ENCODE measurements around the gene GSTT2.
"Not testable (repeated sequence)": the region's sequence is repeated elsewhere in the genome, so short reads cannot be mapped to it uniquely, and the experiment has no call there.

Gene GSTT2

DNA sequence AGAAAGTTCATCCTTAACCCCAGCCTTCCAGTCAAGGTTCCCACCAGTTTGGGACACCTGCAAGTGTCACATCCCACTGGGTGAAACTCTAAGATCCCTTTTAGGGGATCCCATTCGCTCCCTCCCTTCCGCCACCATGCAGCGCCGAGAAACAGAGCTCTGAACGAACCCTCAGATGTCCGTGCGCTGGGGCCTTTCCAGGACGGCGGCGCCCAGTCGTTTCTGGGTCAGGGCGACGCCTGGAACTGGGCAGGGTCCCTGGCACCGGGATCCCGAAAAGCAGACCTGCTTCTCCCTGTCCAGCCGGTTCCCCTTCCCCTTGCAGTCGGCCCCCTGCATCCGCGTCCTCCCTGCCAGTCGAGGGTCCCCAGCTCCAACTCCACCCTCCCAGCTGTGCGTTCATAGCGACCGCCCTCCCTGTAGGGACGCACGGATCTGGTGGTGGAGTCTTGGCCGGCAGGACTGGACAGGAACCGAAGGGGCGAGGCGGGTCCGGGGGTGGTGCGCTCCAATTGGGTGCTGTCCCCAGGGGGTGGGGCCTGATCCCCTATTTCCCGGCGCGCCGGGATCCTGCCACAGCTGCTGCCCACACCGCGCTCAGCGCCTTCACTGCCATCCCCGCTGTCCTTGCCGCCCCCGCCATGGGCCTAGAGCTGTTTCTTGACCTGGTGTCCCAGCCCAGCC is at the start of gene GSTT2:
TSS of gene GSTT2 (plus strand) at position 578 of the 684 bp plus-strand sequence.
- CTCF ChIA-PET; POLR2A ChIA-PET; DNase-seq (ENCODE audit: extremely low spot score): not testable (repeated sequence)

DNA sequence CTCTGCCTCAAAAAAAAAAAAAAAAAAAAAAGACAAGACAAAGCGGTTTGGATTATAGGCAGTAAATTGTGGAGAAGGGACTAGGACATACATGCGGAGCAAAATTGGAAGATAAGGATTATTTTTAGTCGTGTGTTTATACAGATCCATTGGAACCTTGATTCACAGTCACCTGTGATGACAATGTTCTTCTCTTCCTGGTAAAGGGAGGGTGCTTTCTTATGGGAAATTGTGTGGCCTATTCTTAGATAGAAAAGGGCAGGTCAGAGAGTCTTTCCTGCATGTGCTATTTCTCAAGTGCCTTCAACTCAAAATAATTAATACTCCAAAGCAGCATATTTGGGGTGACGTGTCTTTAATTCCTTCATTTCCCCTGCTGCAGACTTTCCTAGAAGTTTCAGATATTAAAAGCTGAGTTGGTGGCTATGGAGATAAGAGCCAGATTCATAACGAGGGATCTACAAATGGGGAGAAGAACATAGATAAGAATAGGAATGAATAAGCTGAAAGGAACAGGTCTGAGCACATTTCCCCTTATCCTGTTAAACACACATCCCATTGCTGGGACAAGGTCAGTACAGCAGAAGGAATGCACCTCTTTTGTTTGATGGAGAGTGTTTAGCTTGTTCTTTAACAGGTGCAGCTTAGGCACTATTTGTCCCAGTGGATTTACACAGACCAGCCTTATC is 41.5 kb upstream of the GSTT2 start:
- DNase-seq (ENCODE audit: extremely low spot score) = no peak
- ChIA-PET POLR2A (interaction anchor here (1.4 kb wide), 1 partner anchor 44 kb away, joined by 6 read pairs; the partner anchor contains the start of gene MIF), CTCF (interaction anchor here (1.2 kb wide), 1 partner anchor 9 kb away, joined by 3 read pairs; no protein-coding TSS in a partner anchor)
- TF ChIP-seq NFRKB (IDR thresholded peaks at IDR 0.05) = no peak
- TF ChIP-seq ZNF384 (IDR thresholded peaks at IDR 0.05) = no peak
- TF ChIP-seq FOXA1 (IDR thresholded peaks at IDR 0.05) = no peak
- TF ChIP-seq SP1 (IDR thresholded peaks at IDR 0.05) = no peak
- TF ChIP-seq FOXM1 (IDR thresholded peaks at IDR 0.05; ENCODE audit: borderline replicate concordance) = no peak
- no peak for TF ChIP-seq L3MBTL2 (conservative IDR thresholded peaks at IDR 0.05)
- TF ChIP-seq FOXK2 (IDR thresholded peaks at IDR 0.05) = no peak
- TF ChIP-seq HDGF (IDR thresholded peaks at IDR 0.05; ENCODE audit: borderline replicate concordance) = no peak
- no peak for TF ChIP-seq ELF4 (IDR thresholded peaks at IDR 0.05)
- TF ChIP-seq BHLHE40 (IDR thresholded peaks at IDR 0.05; ENCODE audit: borderline replicate concordance) = no peak
- TF ChIP-seq CTBP1 (IDR thresholded peaks at IDR 0.05; ENCODE audit: borderline replicate concordance) = no peak

DNA sequence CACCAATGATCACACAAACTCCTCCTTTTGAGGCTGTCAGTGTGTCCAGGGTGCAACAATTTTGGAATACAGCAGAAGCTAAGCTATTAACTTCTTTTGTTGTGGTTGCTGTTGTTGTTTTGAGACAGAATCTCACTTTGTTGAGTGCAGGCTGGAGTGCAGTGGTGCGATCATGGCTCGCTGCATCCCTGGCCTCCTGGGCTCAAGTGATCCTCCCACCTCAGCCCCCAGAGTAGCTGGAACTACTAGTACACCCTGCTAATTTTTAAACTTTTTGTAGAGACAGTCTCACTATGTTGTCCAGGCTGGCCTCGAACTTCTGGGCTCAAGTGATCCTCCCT is 40.9 kb upstream of the GSTT2 start:
- no peak for DNase-seq (ENCODE audit: extremely low spot score)
- CTCF ChIA-PET = interaction anchor here (1.2 kb wide), 1 partner anchor 9 kb away, joined by 3 read pairs; no protein-coding TSS in a partner anchor
- TF ChIP-seq ARNT (IDR thresholded peaks at IDR 0.05) = no peak
- TF ChIP-seq TARDBP (IDR thresholded peaks at IDR 0.05) = no peak
- TF ChIP-seq BHLHE40 (IDR thresholded peaks at IDR 0.05; ENCODE audit: borderline replicate concordance) = no peak
- no peak for TF ChIP-seq SP1 (IDR thresholded peaks at IDR 0.05)
- no peak for TF ChIP-seq HDGF (IDR thresholded peaks at IDR 0.05; ENCODE audit: borderline replicate concordance)
- TF ChIP-seq ZNF384 (IDR thresholded peaks at IDR 0.05) = no peak
- no peak for TF ChIP-seq FOXM1 (IDR thresholded peaks at IDR 0.05; ENCODE audit: borderline replicate concordance)
- TF ChIP-seq L3MBTL2 (conservative IDR thresholded peaks at IDR 0.05) = no peak
- TF ChIP-seq FOXK2 (IDR thresholded peaks at IDR 0.05) = no peak
- POLR2A ChIA-PET = interaction anchor here (1.4 kb wide), 1 partner anchor 45 kb away, joined by 6 read pairs; the partner anchor contains the start of gene MIF

DNA sequence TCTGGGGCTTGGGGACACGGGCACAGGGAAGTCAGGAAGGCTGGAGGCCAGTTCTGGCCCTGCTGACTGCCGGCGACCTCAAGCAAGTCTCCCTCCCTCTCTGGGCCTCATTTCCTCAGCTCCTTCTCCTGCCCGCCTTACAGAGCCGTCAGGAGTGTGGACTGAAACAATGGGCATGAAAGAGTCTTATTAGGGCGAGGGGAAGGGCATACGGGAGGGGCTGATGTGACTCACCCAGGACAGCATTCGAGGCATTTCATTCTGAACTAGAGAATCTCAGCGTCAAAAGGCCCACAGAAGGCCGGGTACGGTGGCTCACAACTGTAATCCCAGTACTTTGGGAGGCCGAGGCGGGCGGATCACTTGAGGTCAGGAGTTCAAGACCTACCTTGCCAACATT is 39.8 kb upstream of the GSTT2 start:
- DNase-seq (ENCODE audit: extremely low spot score); CTCF ChIA-PET; POLR2A ChIA-PET: not testable (repeated sequence)

DNA sequence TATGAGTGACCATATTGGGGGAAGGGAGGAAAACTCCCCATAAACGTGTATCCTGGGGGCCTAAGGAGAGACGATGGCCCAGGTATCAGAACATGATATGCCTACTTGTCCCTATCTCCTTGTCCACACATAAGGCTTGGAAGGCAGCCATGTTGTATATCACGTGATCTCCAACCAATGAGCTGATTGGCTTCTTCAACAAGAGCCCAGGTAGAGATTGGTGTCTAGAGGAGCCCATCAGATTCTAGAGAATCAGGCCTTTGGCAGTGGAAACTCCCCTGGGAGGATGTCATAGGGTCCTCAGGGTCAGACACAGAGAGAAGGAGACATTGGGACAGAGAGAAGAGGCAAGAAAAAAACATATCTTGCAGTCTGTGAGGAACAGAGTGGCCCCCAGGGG is 32.5 kb upstream of the GSTT2 start:
- DNase-seq (ENCODE audit: extremely low spot score); CTCF ChIA-PET; POLR2A ChIA-PET: not testable (repeated sequence)

DNA sequence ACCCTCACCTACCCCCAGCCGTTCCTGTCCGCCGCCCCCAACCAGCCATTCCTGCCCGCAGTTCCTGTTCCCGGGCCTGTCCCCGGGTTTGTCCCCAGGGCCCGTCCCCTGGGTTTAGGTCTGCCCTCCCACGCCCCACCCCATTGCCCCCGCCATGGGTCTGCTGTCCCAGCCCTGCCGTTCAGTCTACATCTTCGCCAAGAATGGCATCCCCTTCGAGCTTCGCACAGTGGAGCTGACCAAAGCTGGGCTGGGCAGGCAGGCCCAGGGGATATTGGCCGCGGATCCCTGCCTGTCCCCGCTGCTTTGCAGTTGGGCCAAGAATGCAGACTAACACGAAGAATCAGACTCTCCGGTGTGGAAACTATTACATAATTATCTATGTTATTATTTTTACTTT is 30.2 kb upstream of the GSTT2 start:
- CTCF ChIA-PET; DNase-seq (ENCODE audit: extremely low spot score); POLR2A ChIA-PET: not testable (repeated sequence)

DNA sequence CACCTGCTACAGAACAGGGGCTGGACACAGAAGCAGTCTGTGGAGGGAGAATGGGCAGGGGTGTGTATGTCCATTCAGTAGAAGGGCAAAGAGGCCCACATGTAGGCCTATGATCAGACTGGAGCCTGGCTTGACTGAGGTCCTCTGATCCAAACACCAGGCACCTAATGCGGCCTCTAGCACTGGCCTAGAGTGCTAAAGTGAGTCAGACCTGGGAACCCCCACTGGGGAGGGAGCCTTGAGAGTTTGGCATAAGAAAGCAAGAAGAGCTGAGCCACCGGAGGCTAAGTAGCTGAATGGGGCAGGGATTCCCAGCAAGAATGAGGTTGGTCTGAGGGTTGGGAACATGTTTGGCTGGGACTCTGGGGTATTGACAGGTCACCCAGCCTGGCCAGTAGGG is 28.6 kb upstream of the GSTT2 start:
- POLR2A ChIA-PET; CTCF ChIA-PET; DNase-seq (ENCODE audit: extremely low spot score): not testable (repeated sequence)

DNA sequence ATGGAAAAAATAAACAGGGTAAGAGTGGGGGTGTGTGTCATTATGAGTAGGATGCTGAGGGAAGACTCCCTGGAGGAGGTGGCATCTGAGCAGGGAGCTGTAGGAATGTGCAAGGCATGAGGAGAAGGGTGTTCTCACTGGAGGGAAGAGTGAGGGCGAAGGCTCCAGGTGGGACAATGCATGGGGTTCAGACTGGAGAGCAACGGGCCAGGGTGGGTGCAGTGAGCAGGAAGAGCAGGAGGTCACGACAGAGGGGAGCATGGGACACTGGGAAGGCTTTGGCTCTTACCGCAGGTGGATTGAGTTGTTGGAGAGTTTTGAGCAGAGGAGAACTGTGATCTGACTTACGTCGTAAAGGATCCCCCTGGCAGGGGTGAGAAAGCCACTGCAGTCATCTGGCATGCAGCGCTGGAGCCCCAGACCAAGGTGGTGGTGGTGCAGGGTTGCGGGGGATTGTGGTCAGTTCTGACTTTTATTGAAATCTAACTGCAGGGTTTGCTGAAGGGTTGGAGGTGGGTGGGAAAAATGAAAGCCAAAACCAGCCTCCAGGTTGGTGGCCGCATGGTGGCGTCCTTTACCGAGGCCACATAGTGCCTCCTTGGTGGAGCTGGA is 27.0 kb upstream of the GSTT2 start:
- CTCF ChIA-PET; DNase-seq (ENCODE audit: extremely low spot score): not testable (repeated sequence)
- POLR2A ChIA-PET = interaction anchor here (1.0 kb wide), 1 partner anchor 59 kb away, joined by 3 read pairs; the partner anchor contains the start of gene MIF

DNA sequence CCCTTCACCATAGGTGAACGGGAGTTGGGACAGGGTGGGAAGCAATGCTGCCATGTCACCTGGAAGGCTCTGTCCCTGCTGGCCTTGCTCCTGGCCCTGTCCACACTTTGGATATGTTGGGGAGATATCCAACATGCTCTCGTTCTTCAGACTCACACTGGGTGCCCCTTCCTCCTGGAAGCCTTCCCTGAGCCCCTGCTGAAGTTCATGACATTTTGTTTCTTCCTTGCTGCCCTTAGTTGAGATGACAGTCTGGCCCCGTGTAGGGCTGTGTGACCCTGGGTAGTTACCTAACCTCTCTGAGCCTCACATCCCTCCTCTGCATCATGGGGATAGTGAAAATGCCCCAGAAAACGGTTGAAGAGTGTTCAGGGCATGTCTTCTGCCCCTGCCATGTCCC is 26.4 kb upstream of the GSTT2 start:
- POLR2A ChIA-PET = interaction anchor here (1.0 kb wide), 1 partner anchor 60 kb away, joined by 3 read pairs; the partner anchor contains the start of gene MIF
- DNase-seq (ENCODE audit: extremely low spot score); CTCF ChIA-PET: not testable (repeated sequence)

DNA sequence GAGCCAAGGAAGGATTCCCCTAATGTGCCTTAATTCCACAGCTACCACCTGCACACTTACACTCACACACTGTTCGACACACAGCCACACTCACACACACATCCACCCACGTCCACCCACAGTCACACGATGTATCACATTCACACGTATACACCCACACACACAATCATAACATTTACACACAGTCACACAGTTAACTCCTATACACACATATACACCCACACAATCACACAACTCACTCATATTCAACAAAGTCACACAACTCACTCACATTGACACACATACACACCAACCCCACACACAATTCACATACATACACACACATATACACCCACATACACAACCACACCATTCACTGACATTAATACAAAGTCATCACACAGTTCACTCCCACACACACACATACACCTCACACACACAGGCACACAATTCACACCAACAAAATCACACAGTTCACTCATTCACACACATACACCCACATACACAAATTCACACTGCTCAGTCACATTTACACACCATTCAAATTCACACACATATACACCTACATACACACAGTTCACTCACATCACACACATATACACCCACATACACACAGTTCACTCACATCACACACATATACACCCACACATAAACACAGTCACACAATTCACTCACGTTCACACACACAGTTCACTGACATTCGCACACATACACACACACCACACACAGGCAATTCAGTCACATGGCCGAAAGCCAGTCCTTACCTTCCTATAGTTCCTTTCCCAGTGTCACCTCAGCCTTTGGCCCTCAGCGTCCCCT is 25.5 kb upstream of the GSTT2 start:
- CTCF ChIA-PET; DNase-seq (ENCODE audit: extremely low spot score); POLR2A ChIA-PET: not testable (repeated sequence)

DNA sequence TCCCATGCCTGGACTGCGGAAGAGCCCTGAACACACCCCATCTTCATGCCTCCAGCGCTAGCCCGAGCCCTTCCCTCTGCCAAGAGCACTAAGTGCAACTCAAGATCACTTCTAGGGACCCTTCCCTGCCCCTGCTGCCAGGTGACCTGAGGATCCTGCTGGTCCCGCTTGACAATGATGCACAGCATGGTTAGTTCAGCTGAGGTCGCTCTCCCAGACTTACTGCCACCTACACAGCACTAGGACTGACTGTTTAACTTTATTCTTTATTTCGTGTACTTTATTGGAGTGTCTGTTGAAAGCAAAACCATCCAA is 25.0 kb upstream of the GSTT2 start:
- CTCF ChIA-PET; DNase-seq (ENCODE audit: extremely low spot score); POLR2A ChIA-PET: not testable (repeated sequence)

DNA sequence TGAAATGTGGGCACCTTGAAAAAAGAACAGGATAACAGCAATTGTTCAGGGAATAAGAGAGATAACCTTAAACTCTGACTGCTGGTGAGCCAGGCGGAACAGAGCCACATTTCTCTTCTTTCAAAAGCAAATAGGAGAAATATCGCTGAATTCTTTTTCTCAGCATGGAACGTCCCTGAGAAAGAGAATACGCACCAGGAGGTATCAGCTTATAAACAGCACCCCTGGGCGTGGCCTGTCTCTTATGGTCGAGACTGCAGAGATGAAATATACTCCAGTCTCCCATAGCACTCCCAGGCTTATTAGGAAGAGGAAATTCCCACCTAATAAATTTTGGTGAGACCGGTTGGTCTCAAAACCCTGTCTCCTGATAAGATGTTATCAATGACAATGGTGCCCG is 24.0 kb upstream of the GSTT2 start:
- POLR2A ChIA-PET = interaction anchor here (1.1 kb wide), 1 partner anchor 98 kb away, joined by 3 read pairs; the partner anchor contains the start of gene SLC2A11
- CTCF ChIA-PET = interaction anchor here (0.6 to 0.7 kb wide), 3 partner anchors 71 to 98 kb away, joined by 3 to 4 read pairs (median 3); partner anchors contain the start of gene SLC2A11
- not testable (repeated sequence) for DNase-seq (ENCODE audit: extremely low spot score)

DNA sequence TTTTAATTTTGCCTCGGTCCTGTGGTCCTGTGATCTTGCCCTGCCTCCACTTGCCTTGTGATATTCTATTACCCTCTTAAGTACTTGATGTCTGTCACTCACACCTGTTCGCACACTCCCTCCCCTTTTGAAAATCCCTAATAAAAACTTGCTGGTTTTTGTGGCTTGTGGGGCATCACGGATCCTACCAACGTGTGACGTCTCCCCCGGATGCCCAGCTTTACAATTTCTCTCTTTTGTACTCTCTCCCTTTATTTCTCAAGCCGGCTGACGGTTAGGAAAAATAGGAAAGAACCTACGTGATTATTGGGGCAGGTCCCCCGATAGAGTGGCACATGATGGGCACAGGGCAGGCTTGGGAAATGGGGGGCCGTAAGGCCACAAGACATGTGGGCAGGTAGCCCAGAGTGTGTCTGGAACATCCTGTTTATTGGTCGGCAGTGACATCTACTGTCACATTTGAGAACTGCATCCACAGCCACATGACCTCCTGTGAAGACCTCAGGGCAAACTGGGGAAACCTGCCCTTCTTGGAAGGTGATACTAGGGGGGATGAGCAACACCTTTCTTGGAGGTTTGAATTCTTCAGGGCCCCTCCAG is 23.5 kb upstream of the GSTT2 start:
- peak; percentile 71 for DNase-seq (ENCODE audit: extremely low spot score)
- POLR2A ChIA-PET = interaction anchor here (1.1 kb wide), 1 partner anchor 99 kb away, joined by 3 read pairs; the partner anchor contains the start of gene SLC2A11
- CTCF ChIA-PET = interaction anchor here (0.6 to 0.7 kb wide), 3 partner anchors 71 to 99 kb away, joined by 3 to 4 read pairs (median 3); partner anchors contain the start of gene SLC2A11

DNA sequence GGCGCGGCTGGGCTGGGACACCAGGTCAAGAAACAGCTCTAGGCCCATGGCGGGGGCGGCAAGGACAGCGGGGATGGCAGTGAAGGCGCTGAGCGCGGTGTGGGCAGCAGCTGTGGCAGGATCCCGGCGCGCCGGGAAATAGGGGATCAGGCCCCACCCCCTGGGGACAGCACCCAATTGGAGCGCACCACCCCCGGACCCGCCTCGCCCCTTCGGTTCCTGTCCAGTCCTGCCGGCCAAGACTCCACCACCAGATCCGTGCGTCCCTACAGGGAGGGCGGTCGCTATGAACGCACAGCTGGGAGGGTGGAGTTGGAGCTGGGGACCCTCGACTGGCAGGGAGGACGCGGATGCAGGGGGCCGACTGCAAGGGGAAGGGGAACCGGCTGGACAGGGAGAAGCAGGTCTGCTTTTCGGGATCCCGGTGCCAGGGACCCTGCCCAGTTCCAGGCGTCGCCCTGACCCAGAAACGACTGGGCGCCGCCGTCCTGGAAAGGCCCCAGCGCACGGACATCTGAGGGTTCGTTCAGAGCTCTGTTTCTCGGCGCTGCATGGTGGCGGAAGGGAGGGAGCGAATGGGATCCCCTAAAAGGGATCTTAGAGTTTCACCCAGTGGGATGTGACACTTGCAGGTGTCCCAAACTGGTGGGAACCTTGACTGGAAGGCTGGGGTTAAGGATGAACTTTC is 18.7 kb upstream of the GSTT2 start, which contains the start of gene GSTT2B:
TSS of gene GSTT2B (minus strand) at position 112 of the 688 bp plus-strand sequence. CDS start at position 48, 64 bp downstream.
- DNase-seq (ENCODE audit: extremely low spot score); CTCF ChIA-PET; POLR2A ChIA-PET: not testable (repeated sequence)
